NB4 (cell line): Measurements from ENCODE around the gene TXNRD2.

Experiments used
- MYC ChIP-seq: IDR thresholded peaks from 2 replicates; pipeline ENCODE4 v1.6.1; 2011; ENCODE audit warnings: low read depth, low read length
- POLR2A ChIP-seq: IDR thresholded peaks from 2 replicates; pipeline ENCODE4 v1.6.1; 2011; ENCODE audit warnings: mild to moderate bottlenecking; ENCODE audit not compliant: insufficient read length; ENCODE audit errors: extremely low read depth
- TF ChIP-seq, protein P1 (sequence below): IDR thresholded peaks from one replicate; pipeline ENCODE4 v1.5.1; 2012; ENCODE audit warnings: low read depth, low read length
- TF ChIP-seq, protein P2 (sequence below): IDR thresholded peaks from 2 replicates; pipeline ENCODE4 v1.6.1; 2011; ENCODE audit warnings: low read depth, low read length

DNA sequence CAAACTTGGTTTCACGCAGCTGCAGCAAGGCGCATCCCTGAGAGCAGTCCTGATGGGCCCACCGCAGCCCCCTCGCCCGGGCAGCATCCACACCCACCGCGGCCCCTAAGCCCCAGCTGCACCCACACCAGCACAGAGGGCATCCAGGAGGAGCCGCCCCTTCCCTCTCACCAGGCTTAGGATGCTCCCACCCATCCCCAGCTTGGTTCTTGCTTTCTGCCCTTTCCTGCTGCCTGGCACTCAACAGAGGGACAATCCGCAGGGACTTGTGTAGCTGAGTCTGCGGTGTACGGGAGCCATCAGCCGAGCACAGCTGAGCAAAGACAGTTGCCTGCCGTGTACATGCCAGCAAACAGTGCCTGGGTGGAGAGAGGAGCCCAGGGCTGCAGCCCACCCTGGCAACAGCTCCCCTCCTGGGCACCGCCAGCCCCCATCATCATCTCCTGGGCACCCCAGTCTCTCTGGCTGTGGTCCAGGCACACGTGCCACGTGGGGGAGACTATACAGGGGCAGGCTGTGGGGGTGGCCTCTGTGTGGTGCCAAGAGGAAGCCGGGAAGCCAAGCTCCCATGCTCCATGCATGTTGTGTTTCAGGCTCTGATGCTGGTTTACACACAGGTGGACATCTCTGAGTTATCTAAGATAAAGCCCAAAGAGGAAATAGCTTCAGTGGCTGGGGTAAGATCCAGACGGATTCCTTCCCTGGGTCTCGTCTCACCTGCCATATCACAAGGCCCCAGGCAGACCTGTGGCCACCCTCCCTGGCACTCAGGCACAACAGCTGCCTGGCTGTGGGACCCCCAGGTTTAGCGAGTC, 50.9 kb downstream of the TXNRD2 start:
- TF ChIP-seq, protein P1, sequence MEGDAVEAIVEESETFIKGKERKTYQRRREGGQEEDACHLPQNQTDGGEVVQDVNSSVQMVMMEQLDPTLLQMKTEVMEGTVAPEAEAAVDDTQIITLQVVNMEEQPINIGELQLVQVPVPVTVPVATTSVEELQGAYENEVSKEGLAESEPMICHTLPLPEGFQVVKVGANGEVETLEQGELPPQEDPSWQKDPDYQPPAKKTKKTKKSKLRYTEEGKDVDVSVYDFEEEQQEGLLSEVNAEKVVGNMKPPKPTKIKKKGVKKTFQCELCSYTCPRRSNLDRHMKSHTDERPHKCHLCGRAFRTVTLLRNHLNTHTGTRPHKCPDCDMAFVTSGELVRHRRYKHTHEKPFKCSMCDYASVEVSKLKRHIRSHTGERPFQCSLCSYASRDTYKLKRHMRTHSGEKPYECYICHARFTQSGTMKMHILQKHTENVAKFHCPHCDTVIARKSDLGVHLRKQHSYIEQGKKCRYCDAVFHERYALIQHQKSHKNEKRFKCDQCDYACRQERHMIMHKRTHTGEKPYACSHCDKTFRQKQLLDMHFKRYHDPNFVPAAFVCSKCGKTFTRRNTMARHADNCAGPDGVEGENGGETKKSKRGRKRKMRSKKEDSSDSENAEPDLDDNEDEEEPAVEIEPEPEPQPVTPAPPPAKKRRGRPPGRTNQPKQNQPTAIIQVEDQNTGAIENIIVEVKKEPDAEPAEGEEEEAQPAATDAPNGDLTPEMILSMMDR = no peak
- TF ChIP-seq, protein P2, sequence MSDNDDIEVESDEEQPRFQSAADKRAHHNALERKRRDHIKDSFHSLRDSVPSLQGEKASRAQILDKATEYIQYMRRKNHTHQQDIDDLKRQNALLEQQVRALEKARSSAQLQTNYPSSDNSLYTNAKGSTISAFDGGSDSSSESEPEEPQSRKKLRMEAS = no peak
- no peak for TF ChIP-seq POLR2A
- no peak for TF ChIP-seq MYC
